SW480 (cell line): ENCODE measurements around the gene SHPK.

Source experiments
- DNase-seq: peaks from one replicate; pipeline ENCODE4 v3.0.0-alpha.2; 2016; ENCODE audit warnings: low spot score

Gene SHPK

GRCh38 chr17:3627769-3628167, 8.3 kb downstream of the SHPK start:
- no peak for DNase-seq

GRCh38 chr17:3626831-3627768, 8.9 kb downstream of the SHPK start:
- DNase-seq: no peak

GRCh38 chr17:3622977-3623594, 13.0 kb downstream of the SHPK start:
- DNase-seq: no peak

DNA sequence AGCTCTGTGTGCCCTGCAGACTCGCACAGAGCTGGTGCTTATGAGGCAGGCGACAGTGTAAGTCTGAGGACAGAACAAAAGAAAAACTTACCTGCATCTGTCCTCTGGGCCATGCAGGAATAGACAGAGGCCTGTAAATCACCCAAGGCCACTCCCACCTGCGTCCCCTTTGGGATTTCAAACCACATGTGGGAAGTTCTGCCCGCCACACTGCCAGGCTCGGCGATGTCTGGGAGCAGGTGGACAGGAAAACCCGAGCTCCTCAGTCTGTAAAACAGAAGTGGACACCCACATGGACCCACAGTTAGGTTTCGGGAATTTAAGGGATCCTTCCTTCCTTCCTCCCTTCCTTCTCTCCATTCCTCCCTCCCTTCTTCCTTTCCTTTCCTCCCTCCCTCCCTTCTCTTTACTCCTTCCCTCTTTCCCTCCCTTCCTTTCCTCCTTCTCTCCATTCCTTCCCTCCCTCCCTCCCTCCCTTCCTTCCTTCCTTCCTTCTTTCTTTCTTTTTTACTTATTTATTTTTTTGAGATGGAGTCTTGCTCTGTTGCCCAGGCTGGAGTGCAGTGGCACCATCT, 14.8 kb downstream of the SHPK start:
- DNase-seq: no peak

- no peak for DNase-seq
Observed at GRCh38 chr17:3615160-3615870, 20.7 kb downstream of the SHPK start.

DNA sequence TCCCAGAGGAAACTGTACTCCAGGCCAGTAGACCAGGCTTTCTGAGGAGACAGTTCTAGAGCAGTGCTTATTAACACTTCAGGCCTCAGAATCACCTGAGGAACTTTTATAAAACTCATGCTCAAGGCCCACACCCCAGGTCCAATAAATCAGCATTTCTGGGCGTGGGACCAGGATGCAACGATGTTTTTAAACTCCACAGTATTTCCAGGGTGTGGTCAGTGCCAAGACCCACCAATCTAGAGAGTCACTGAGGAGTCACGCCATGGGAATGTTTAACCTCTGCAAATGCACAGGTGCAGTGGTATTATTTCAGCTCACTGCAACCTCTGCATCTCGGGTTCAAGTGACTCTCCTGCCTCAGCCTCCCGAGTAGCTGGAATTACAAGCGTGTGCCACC, 22.9 kb downstream of the SHPK start:
- DNase-seq: no peak

GRCh38 chr17:3610523-3610922, 25.5 kb downstream of the SHPK start:
- no peak for DNase-seq

DNA sequence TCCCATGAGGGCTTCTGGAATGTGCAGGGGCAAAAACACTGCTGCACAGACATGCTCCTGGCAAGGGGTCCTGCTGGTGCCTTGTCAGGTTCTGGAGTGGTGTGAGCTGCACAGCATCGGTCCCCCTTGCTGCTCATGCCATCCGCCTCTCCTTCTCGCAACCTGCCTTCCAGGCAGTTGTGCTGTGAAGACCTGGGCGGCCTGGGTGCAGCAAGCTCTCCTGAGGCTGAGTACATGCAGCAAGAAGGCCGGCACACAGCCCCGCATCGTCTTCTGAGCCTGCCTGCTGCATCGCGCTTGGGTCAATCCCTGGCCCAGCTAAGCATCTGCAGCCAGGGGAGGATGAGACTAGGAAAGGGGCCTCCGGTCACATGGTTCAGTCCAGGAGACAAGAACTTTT, 26.4 kb downstream of the SHPK start:
- no peak for DNase-seq

DNA sequence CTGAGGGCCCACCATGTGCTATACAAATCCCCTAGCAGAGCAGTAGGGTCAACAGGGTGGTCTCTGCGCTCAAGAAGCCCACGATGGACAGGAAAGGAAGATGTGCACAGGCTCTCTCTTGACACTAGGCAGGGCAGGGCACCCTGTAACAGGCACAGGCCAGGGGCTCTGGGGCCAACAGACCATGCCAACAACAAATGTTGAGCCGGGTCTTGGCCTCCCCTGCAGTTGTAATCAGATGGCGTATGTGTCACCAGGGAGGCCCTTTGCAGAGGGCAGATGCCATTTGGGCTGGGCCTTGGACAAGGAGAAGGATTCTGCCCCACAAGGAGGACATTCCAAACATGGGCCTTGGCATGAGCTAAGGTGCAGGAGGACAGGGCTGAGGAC, 32.2 kb downstream of the SHPK start:
- no peak for DNase-seq

GRCh38 chr17:3603119-3603869, 32.8 kb downstream of the SHPK start:
- DNase-seq: no peak

- DNase-seq: peak; percentile 11
Observed at GRCh38 chr17:3602499-3602898, 33.6 kb downstream of the SHPK start.

DNA sequence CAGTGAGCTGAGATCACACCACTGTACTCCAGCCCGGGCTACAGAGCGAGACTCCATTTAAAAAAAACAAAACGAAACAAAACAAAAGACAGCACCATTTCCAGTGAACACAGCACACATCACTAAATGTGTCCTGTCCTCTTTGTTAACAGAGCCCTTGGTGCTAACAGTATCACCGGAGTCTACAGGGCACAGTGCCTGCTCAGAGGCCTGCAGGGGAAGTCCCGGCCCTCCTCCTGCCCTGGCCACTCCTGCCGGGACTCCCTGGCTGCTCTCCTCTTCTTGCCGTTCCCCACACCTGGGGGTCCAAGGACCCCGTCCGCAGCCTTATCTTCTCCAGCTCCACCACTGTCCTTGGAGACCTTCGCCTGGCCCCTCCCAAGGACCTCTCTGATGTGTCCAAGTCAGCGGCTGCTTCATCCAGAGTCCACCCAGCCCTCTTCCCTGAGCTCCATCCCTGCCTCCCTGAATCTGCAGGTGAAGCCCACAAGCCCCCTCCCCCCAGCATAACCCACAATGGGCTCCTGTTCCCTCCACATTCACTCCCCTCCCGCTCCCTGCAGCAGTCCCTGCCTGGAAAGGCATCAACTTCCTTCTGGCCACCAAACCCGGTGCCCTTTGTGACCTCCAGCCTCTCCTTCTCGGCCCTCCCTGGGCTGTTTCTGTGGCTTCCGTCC, 35.4 kb downstream of the SHPK start:
- DNase-seq: no peak

DNA sequence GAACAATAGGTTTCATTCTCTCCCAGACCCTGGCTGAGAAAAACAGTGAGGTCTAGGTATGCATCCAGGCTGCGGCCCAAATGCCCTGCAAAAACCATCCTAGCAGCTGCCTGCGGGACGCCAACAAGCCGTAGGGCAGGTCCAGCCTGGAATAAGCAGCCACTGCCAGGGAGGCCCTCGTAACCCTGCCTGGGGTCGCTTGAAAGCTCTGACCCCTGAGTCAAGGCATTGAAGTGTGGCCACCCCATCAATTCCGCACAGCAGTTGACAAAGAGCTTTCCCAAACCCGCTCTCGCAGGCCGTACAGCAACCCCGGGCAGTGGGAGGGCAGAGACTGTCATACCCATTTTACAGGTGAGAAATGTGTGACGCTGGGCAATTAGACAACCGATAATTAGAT, 38.0 kb downstream of the SHPK start:
- no peak for DNase-seq

DNA sequence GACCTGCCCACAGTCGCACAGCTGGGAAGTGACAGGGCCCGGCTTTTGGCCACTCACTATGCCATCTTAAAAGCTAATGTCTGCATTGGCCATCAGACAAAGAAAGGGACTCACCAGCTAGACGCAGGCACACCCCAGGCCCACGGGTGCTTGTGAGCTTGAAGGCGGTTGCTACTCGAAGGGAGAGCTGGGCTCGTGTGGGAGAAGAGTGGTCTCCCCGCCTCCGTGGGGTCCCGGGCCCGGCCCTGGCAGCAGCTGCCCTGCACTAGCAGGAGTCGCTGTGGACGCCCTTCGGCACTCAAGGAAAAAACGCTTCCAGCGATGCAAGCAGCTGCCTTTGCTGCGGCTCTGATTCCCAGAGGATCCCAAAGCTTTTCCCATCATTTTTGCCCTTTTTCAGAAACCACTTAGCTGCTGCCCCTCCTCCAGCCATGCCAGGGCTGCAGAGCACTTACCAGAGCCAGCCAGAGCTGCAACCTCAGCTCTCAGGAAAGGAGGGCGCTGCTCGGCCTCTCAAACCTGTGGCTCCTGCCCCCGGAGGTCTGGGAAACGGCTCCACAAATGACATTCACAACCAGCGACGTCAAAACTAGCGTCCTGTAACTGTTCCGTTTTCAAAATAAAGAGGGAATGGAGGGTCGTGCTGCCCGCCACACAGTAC, 39.1 kb downstream of the SHPK start:
- no peak for DNase-seq

- no peak for DNase-seq
Observed at GRCh38 chr17:3594976-3595375, 41.1 kb downstream of the SHPK start.

DNA sequence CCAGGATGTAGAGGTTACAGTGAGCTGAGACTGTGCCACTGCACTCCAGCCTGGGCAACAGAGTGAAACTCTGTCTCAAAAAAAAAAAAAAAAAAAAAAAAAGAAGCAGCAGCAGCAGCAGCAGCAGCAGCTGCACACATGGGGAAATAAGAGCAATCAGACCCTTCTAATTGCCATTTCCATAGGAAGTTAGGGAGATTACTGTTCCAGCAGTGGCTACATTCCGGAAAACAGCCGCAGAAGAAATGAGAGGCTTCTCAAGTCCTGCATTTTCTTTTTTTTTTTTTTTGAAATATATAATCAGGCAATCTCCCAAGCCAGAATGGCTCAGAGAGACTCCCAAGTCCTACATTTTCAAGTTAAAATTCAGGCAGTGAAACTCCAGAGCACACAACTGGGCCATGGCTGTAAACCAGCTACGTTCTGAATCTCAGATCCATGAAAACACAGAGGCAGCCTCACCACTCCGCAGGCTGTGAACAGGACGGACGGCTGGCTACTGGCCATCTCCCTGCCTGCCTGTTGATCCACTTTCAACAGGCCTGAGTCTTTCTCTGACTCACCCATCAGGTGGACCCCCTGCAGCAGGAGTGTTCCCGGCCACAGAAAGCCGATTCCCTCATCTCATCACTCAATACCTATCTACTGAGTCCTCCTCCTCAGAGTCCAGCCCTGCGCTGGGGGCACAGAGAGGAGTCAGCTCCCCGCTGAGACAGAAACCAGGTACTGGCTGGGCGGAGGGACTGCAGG, 41.8 kb downstream of the SHPK start:
- DNase-seq: no peak

- DNase-seq: no peak
Observed at GRCh38 chr17:3593384-3593783, 42.7 kb downstream of the SHPK start.

DNA sequence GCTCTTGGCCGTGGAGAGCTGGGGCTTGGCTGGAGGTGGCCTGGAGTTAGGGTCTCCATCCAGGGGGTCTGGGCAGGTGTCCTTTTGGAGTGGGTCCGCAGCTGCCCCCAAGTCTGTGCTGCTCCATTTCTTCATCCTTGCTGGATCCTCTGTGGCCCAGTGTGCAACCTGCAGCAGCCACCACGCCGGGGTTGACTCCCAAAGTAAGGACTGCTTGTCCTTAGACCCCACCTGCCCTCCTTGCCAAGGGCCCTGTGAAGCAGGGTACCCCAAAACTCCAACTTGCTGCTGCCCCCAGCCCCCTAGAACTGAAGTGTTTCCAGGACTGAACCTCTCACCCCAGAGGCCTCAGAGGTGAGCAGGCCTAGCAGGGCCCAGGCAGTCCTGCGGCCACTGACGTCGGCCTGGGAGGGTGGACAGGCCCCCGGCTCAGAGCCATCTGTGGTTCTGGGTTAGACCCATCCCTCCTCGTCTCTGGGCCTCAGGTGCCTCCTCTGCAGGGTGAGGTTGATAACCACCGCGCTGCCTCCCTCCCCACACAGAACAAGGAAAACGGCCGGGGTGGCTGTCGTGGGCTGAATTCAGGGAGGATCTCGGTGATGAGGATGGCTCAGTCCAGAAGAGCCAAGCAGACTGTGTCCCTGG, 43.7 kb downstream of the SHPK start:
- no peak for DNase-seq

- DNase-seq: no peak
Observed at GRCh38 chr17:3590768-3591167, 45.3 kb downstream of the SHPK start.

- DNase-seq: no peak
Observed at GRCh38 chr17:3590231-3590630, 45.8 kb downstream of the SHPK start.
